HepG2 (cell line): ENCODE results near the gene KLF16. TPM values are rescaled to one million over a fixed set of nuclear protein-coding genes. Genes with fewer than 3 reads are reported as not detected.
A peak's percentile ranks its signal among the peaks of the same experiment; 100 is the strongest.

Source experiments
- ATF7-NPFF ChIP-seq: sonication (generic); formaldehyde crosslinking; IDR thresholded peaks from 2 replicates; pipeline ENCODE4 v1.8.1; 2023; ENCODE audit warnings: mild to moderate bottlenecking, low read depth, missing genetic modification reagents, moderate library complexity
- ELF3 ChIP-seq: IDR thresholded peaks from 2 replicates; pipeline ENCODE4 v1.6.1; 2016; ENCODE audit warnings: missing genetic modification reagents, missing compliant biosample characterization
- FOXA3 ChIP-seq: IDR thresholded peaks from 2 replicates; pipeline ENCODE4 v1.6.1; 2016; ENCODE audit warnings: missing genetic modification reagents, missing compliant biosample characterization
- HDAC1 ChIP-seq: sonication (generic); formaldehyde crosslinking; IDR thresholded peaks from 2 replicates; pipeline ENCODE4 v1.5.1; 2020; ENCODE audit warnings: mild to moderate bottlenecking, missing genetic modification reagents
- HDAC6 ChIP-seq: fragments of 200-600 bp; sonication (generic); IDR thresholded peaks from 2 replicates; pipeline ENCODE4 v1.7.0; 2017; ENCODE audit warnings: mild to moderate bottlenecking, antibody characterized with exemption, low read length, low read depth
- HNRNPLL ChIP-seq: fragments of 200-400 bp; formaldehyde crosslinking; IDR thresholded peaks from 2 replicates; pipeline ENCODE4 v1.6.1; 2017; ENCODE audit warnings: mild to moderate bottlenecking, low read depth, low read length; ENCODE audit not compliant: poor library complexity, severe bottlenecking
- IRX3 ChIP-seq: sonication (generic); formaldehyde crosslinking; IDR thresholded peaks from 2 replicates; pipeline ENCODE4 v1.8.1; 2023; ENCODE audit warnings: mild to moderate bottlenecking, low read depth, missing genetic modification reagents, borderline replicate concordance
- MEF2D ChIP-seq: sonication (generic); formaldehyde crosslinking; IDR thresholded peaks from 2 replicates; pipeline ENCODE4 v1.5.1; 2020; ENCODE audit warnings: mild to moderate bottlenecking, missing genetic modification reagents
- NR2F2 ChIP-seq: IDR thresholded peaks from 2 replicates; pipeline ENCODE4 v1.6.1; 2012; ENCODE audit warnings: low read depth, inconsistent platforms, borderline replicate concordance
- RELA ChIP-seq: sonication (generic); formaldehyde crosslinking; IDR thresholded peaks from 2 replicates; pipeline ENCODE4 v1.4.0; 2020; ENCODE audit warnings: missing genetic modification reagents
- RFXAP ChIP-seq: sonication (generic); formaldehyde crosslinking; IDR thresholded peaks from 2 replicates; pipeline ENCODE4 v1.4.0; 2020; ENCODE audit warnings: missing genetic modification reagents, borderline replicate concordance
- SALL1 ChIP-seq: sonication (generic); formaldehyde crosslinking; IDR thresholded peaks from 2 replicates; pipeline ENCODE4 v1.8.0; 2022; ENCODE audit warnings: mild to moderate bottlenecking, missing genetic modification reagents
- SMARCE1 ChIP-seq: fragments of 450-650 bp; IDR thresholded peaks from 2 replicates; pipeline ENCODE4 v1.6.1; 2017; ENCODE audit warnings: borderline replicate concordance
- ZBTB38 ChIP-seq: sonication (generic); formaldehyde crosslinking; IDR thresholded peaks from 2 replicates; pipeline ENCODE4 v1.5.1; 2020; ENCODE audit warnings: mild to moderate bottlenecking, missing genetic modification reagents
- ZNF331 ChIP-seq: sonication (generic); formaldehyde crosslinking; IDR thresholded peaks from 2 replicates; pipeline ENCODE4 v1.4.0; 2020; ENCODE audit warnings: missing genetic modification reagents
- ZNF496 ChIP-seq: sonication (generic); formaldehyde crosslinking; IDR thresholded peaks from 2 replicates; pipeline ENCODE4 v1.8.1; 2023; ENCODE audit warnings: mild to moderate bottlenecking, moderate library complexity, missing genetic modification reagents; ENCODE audit not compliant: insufficient replicate concordance
- ZNF605 ChIP-seq: sonication (generic); formaldehyde crosslinking; IDR thresholded peaks from 2 replicates; pipeline ENCODE4 v1.8.0; 2022; ENCODE audit warnings: mild to moderate bottlenecking, missing genetic modification reagents
- ZNF614 ChIP-seq: IDR thresholded peaks from 2 replicates; pipeline ENCODE4 v1.6.1; 2018; ENCODE audit warnings: missing biosample characterization, missing genetic modification reagents, inconsistent platforms, borderline replicate concordance
- ZNF660 ChIP-seq: sonication (generic); formaldehyde crosslinking; IDR thresholded peaks from 2 replicates; pipeline ENCODE4 v1.5.1; 2020; ENCODE audit warnings: mild to moderate bottlenecking, low read depth, missing genetic modification reagents, borderline replicate concordance
- ZNF678 ChIP-seq: sonication (generic); formaldehyde crosslinking; IDR thresholded peaks from 2 replicates; pipeline ENCODE4 v1.4.0; 2020; ENCODE audit warnings: mild to moderate bottlenecking, missing genetic modification reagents
- ZNF703 ChIP-seq: sonication (generic); formaldehyde crosslinking; IDR thresholded peaks from 2 replicates; pipeline ENCODE4 v1.5.1; 2020; ENCODE audit warnings: missing genetic modification reagents, mild to moderate bottlenecking, moderate library complexity, borderline replicate concordance
- ZNF777 ChIP-seq: sonication (generic); formaldehyde crosslinking; IDR thresholded peaks from 2 replicates; pipeline ENCODE4 v1.4.0; 2020; ENCODE audit warnings: missing genetic modification reagents
- ZSCAN25 ChIP-seq: sonication (generic); formaldehyde crosslinking; IDR thresholded peaks from 2 replicates; pipeline ENCODE4 v1.8.0; 2022; ENCODE audit warnings: mild to moderate bottlenecking, missing genetic modification reagents
- ZSCAN31 ChIP-seq: sonication (generic); formaldehyde crosslinking; IDR thresholded peaks from 2 replicates; pipeline ENCODE4 v1.5.0; 2020; ENCODE audit warnings: low read depth, mild to moderate bottlenecking, missing genetic modification reagents
- polyA plus RNA-seq, 8 experiments: library from polyadenylated mRNA; depleted of rRNA in 3 of 8; stranded (reverse) in 7 of 8; unstranded in 1 of 8; fragments of >200 nt; fragmentation: Illumina TruSeq in 4 of 8; extraction: Trizol in 4 of 8; gene quantifications; 2 replicates each; pipeline versions ENCODE4 v1.2.1 to v1.2.3, GENCODE V29; 2011 to 2016; ENCODE audit warnings: low read depth in 4 of 8, missing spikeins in 1 of 8, mixed read lengths in 1 of 8; ENCODE audit not compliant: insufficient read depth in 1 of 8
- total RNA-seq, 5 experiments: library from RNA; depleted of rRNA; stranded (reverse); fragments of >200 nt; fragmentation: Illumina TruSeq; extraction: Trizol; gene quantifications; 2 replicates each; pipeline ENCODE4 v1.2.3, GENCODE V29; 2016; ENCODE audit warnings: low read depth in 1 of 5
- TF ChIP-seq, protein P1 (sequence below): IDR thresholded peaks from 2 replicates; pipeline ENCODE4 v1.6.1; 2016; ENCODE audit warnings: low read depth
- TF ChIP-seq, protein P2 (sequence below): sonication (generic); formaldehyde crosslinking; IDR thresholded peaks from 2 replicates; pipeline ENCODE4 v1.8.1; 2023; ENCODE audit warnings: mild to moderate bottlenecking, moderate library complexity, missing genetic modification reagents
- TF ChIP-seq, protein P3 (sequence below): sonication (generic); formaldehyde crosslinking; IDR thresholded peaks from 2 replicates; pipeline ENCODE4 v1.5.0; 2020; ENCODE audit warnings: missing genetic modification reagents
- TF ChIP-seq, protein P4 (sequence below): sonication (generic); formaldehyde crosslinking; conservative IDR thresholded peaks from 2 replicates; pipeline ENCODE4 v1.8.0; 2022; ENCODE audit warnings: low read depth, missing genetic modification reagents

KLF16 gene
- total and polyA plus RNA-seq, 2 of the 13 experiments (the other 11 are each of a cell fraction or from before 2014, with no cell fraction given): 3.5 to 6.7 TPM

DNA sequence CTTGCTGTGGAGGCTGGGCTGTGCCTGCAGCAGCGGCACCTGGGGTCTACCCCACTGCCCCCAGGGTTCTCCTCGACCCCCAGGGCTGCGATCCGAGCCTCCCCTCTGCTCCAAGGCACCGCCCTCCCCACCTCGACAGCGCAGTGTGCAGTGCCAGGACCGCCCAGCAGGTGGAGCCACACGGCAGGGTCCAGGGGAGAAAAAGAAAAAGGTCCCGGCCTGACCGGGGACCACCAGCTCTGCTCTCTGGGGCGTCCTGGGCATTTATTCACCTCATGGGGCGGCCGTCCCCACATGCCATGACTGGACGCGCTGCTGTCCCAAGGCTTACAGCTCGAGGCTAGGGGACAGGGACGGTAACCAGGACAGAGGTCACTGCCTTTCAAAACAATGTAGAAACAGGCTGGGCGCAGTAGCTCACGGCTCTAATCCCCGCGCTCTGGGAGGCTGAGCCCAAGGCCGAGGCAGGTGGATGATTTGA lies 25.7 kb downstream of the KLF16 start (continued):
- TF ChIP-seq ZNF703 (CRISPR knock-in tag) (no peak), RFXAP (CRISPR knock-in tag) (no peak), ZSCAN31 (CRISPR knock-in tag) (peak; percentile 66; the same call in 1 of the 2 replicates), SMARCE1 (no peak), ZNF605 (0 out of 2 replicates have a peak, but pooled peaks have one; percentile 31), ZNF614 (peak; percentile 20; the same call in 1 of the 2 replicates), ZNF777 (no peak), IRX3 (CRISPR knock-in tag) (no peak), ELF3 (CRISPR knock-in tag) (no peak), ZNF678 (CRISPR knock-in tag) (0 out of 2 replicates have a peak, but pooled peaks have one; percentile 59), HNRNPLL (peak; percentile 20), ZNF331 (CRISPR knock-in tag) (no peak), MEF2D (CRISPR knock-in tag) (0 out of 2 replicates have a peak, but pooled peaks have one; percentile 46), SALL1 (CRISPR knock-in tag) (peak; percentile 68), ZNF660 (no peak), HDAC6 (no peak), ZNF496 (CRISPR knock-in tag) (no peak), ATF7-NPFF (no peak), ZBTB38 (CRISPR knock-in tag) (peak; percentile 57; the same call in 1 of the 2 replicates), RELA (CRISPR knock-in tag) (no peak), ZSCAN25 (CRISPR knock-in tag) (peak; percentile 50; the same call in 1 of the 2 replicates), FOXA3 (no peak), NR2F2 (no peak), HDAC1 (CRISPR knock-in tag) (peak; percentile 37; the same call in 1 of the 2 replicates)
- TF ChIP-seq, protein P1, sequence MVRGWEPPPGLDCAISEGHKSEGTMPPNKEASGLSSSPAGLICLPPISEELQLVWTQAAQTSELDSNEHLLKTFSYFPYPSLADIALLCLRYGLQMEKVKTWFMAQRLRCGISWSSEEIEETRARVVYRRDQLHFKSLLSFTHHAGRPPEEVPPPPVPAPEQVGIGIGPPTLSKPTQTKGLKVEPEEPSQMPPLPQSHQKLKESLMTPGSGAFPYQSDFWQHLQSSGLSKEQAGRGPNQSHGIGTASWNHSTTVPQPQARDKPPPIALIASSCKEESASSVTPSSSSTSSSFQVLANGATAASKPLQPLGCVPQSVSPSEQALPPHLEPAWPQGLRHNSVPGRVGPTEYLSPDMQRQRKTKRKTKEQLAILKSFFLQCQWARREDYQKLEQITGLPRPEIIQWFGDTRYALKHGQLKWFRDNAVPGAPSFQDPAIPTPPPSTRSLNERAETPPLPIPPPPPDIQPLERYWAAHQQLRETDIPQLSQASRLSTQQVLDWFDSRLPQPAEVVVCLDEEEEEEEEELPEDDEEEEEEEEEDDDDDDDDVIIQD (CRISPR knock-in tag): no peak
- TF ChIP-seq, protein P2, sequence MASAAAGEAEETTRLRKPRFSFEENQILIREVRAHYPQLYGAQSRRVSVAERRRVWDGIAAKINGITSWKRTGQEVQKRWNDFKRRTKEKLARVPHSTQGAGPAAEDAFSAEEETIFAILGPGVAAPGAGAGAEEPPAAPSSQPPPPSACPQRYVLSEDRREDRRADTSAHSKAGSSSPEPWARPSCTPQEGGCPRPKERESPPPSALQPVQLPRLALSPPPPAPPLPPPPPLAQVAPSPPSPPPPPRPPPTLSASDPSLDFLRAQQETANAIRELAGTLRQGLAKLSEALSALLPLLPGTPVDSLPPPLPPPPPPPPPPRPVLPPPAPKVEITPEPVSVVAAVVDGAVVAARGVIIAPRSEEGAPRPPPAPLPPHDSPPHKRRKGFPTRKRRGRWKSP (CRISPR knock-in tag): no peak
- TF ChIP-seq, protein P3, sequence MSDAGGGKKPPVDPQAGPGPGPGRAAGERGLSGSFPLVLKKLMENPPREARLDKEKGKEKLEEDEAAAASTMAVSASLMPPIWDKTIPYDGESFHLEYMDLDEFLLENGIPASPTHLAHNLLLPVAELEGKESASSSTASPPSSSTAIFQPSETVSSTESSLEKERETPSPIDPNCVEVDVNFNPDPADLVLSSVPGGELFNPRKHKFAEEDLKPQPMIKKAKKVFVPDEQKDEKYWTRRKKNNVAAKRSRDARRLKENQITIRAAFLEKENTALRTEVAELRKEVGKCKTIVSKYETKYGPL (CRISPR knock-in tag): no peak
- TF ChIP-seq, protein P4, sequence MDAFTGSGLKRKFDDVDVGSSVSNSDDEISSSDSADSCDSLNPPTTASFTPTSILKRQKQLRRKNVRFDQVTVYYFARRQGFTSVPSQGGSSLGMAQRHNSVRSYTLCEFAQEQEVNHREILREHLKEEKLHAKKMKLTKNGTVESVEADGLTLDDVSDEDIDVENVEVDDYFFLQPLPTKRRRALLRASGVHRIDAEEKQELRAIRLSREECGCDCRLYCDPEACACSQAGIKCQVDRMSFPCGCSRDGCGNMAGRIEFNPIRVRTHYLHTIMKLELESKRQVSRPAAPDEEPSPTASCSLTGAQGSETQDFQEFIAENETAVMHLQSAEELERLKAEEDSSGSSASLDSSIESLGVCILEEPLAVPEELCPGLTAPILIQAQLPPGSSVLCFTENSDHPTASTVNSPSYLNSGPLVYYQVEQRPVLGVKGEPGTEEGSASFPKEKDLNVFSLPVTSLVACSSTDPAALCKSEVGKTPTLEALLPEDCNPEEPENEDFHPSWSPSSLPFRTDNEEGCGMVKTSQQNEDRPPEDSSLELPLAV: no peak
